GM19324 (cell line): ENCODE data around the gene NTNG1.
A peak's percentile ranks its signal among the peaks of the same experiment; 100 is the strongest.

ENCODE experiments used
- ATAC-seq: cut with Tn5 transposase; IDR thresholded peaks from one replicate; pipeline ENCODE4 v1.9.1; 2021; ENCODE audit warnings: mild to moderate bottlenecking, moderate library complexity; ENCODE audit not compliant: unreplicated experiment, low FRiP score

Gene NTNG1

DNA sequence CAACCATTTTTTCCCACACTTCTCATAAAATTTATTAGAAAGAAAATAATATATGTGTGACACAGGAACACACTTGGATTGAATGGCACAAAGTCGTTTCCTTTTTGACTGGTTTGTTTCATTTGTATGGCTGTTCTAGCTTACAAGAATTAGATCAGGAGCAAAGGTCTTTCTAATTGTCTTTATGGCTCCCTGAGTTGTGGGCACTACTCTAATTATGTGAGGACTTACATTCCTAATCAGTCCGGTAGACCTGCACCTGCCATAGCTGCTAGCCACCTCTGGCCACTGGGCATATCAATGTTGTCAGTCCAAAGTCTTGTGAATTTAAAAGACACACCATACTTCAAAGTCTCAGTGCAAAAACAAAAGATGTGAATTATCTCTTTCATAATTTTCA lies 346.7 kb downstream of the NTNG1 start:
- no peak for ATAC-seq

DNA sequence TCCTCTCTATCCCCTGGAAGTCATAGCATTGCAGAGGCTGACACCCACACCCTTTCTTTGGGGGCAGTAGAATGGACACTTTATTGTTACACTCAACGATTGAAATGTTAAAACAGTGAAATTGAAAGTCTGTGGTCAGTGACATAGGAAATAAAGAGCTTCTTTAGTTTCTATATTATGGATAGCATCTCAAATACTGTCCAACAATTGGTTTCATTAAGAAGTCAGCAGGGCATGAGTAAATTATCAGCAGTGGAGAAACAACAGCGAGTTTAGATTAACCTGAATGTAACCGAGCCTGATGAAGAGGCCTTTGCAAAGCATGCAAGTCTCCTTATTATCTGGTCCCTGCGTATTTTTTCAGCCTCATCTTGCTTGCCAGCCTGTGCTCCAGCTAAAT lies 350.7 kb downstream of the NTNG1 start:
- no peak for ATAC-seq

DNA sequence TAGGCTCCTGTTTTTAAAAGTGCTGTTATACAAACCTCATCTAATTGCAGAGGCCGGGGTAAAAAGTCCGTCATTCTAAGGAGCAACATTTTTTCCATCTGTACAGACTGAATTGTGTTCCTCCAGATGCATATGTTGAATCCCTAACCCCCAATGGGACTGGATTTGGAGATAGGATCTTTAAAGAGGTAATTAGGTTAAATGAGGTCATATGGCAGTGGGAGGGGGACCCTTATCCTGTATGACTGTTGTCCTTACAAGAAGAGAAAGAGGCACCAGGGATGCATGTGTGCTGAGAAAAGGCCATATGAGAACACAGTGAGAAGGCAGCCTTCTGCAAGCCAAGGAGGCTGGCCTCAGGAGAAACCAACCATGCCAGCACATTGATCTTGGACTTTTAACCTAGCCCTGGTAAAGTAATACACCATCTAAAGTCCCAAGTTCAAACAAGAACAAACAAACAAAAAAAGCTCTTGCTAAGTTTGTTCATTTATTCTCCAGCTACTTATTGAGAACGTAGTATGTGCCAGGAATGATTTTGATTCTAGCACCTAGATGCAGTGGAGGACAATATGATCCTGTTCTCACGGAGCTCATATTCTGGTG lies 352.4 kb downstream of the NTNG1 start:
- no peak for ATAC-seq

DNA sequence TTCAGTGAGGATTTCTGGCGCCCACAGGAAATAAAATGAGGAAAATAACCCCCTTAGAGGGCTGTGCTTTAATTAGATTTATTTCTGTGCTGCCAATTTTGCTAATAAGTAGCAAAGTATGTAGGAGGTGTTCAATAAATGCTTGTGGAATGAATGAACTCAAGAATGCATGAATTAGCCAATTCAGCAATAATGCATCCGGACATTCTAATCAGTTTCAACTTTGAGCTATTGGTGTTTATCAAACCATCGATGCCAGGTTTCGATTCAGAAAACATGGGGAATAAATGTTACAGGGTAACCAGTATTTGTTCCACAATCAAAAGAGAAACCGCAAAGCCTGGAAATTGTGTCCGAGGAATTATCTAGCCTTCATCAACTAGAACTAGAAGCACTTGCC lies 353.2 kb downstream of the NTNG1 start:
- ATAC-seq: no peak

DNA sequence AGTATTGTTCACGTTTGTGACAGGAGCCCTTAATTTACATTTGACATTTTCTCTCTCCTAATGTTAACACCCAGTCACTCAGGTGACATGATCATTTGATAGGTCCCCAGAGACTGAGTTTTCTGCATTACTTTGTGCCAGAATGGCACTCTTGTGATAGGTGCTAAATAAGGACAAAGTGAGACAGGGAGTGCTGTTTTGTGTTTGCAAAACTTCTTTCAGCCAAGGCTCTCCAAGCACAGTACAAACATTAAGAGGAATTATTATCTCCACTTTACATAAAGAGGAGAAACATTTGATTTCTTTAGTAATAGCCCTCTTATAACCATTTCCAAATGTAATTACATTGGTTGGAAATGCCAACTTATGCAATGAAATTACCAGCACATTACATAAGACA lies 355.2 kb downstream of the NTNG1 start:
- ATAC-seq: no peak

DNA sequence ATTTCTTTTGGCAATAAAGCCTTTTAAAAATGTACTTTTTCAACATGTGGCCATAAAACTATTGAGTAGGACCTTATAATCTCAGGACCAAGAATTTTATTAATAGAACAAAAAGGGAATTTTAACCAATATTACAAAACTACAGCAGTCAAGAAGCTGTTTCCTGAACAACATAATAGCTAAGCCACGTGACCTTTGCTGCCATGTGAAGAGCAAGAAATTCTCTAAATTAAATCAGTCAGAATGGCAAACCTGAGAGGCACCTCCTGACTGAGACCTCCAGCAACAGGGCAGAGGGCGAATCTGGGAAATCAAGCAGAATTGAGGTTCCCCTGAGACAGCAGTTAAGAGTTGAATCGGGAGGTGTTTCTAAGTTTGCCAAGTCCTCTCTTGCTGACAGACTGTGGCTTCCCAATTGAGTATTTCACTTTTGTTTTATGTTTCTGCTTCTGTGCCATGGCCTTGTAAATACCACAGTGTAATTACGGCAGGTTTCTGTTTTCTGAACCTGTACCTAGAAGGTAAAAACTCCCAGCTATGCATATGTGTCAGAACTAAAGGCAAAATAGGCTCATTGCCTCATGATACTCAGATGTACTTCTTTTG lies 358.4 kb downstream of the NTNG1 start:
- ATAC-seq: peak; percentile 97

DNA sequence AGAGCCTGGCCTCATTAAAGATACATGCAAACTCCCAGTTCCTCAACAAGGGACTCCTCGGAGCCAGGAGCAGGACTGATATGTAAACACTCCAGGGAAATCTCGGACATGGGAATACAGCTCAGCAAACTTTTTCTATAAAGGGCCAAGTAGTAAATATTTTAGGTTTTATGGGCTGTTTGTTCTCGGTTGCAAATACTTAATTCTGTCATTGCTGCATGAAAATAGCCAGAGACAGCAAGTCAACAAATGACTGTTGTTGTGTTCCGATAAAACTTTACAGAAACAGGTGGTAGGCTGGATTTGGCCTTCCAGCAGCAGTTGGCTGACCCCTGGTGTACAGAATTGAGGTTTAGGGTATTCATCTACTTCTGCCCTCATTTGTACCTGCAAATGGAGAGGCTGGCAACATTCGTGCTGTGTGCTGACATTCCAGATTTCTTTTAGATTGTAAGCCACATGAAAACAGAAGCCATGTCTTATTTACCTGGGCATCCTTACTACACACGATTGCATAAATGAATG lies 360.3 kb downstream of the NTNG1 start:
- ATAC-seq: no peak

DNA sequence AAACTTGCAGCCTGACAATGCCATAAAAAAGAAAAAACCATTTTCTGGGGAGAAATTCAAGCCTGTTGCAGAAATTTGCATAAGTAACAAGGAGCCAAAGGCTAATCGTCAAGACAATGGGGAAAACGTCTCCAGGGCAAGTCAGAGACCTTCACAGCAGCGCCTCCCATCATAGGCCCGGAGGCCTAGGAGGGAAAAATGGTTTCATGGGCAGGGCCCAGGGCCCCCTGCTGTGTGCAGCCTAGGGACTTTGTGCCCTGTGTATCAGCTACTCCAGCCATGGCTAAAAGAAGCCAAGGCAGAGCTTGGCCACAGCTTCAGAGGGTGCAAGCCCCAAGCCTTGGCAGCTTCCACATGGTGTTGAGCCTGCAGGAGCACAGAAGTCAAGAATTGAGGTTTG lies 369.5 kb downstream of the NTNG1 start:
- no peak for ATAC-seq

DNA sequence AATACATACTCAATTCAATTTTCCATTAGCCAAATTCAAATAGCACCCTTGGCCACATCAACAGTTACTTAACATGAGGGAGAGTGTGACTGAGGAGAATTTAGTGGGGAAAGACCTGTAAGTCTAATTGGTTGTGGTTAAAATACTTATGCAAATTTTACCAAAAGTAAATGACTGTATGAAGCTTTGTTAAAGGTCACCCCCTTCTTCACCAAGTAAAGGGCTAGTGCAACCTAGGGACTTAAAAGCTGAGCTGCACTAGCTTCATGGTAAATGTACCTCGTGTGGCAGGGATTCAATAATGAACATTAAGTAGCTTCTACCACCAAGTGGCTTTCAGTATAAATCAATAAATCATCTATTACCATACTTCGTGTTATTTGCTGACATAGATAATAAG lies 372.0 kb downstream of the NTNG1 start:
- ATAC-seq: no peak

DNA sequence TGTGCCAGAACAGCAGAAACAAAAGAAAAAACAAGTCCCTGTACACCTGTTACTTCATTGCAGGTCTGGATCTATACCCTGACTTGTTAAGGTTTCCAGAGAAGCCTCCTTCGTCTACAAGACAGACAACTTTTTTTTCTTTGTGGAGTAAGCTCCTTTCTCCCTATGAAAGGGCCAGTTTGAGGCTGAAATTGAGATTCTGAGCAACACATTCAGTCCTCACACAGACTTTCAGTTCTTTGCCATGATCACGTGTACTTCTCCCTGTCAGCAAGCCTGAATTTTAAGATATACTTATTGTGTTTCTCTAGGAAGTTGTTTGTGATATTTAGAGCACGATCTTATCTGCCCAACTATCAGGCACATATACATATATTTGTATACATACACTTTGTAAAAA lies 374.0 kb downstream of the NTNG1 start:
- ATAC-seq: no peak

DNA sequence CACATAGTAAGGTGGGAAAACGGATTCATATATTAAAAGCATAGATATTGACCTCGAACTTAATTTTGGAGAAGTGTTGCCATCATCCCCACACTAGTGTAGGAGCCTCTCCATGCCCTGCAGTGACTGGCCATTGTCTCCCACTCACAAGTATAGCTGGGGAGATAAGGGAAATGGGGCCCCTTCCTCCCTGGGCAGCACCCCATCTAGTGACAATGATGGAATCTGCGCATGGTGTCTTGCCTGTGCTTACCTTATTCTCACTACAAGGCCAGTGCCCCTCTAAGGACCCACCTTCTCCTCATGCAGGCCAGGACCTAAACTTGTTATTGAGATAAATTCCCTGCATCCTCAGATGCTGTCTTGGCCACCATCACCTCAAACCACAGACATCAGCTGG lies 374.9 kb downstream of the NTNG1 start:
- no peak for ATAC-seq

DNA sequence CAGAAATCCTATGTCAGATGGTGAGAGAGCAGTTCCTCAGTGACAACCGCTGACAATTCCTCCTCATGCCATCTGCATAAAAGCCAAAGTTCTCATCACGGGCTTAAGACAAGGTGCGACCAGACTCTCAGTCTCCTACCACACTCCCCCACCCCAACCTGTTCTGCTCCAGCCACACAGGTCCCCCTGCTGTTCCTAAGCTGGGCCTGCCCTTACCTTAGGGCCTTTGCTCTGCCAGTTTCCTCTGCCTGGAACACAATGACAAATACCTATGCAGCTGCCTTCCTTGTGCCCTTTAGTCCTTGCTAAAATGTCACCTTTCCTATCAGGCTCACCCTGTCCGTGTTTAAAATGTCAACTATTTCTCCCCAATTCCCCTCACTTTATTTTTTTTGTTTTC lies 382.2 kb downstream of the NTNG1 start:
- ATAC-seq: no peak

DNA sequence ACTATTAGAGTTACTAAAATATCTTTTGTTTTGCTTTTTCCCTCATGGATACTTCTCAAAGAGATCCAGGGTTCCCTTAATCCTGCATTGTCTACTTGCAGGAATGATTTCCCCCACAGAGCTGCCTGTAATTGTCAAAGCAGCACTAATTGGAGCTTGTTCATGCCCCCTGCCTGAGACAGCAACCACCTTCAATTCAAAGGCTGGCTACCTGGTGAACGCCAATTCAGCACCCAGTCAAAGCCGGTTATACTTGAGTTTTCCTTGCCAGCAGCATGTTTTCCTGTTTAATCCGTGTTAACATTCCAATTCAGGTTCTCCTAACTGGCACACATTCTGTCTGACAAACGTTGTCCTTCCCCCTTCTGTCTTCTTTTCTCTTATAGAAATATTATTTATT lies 382.9 kb downstream of the NTNG1 start:
- no peak for ATAC-seq

DNA sequence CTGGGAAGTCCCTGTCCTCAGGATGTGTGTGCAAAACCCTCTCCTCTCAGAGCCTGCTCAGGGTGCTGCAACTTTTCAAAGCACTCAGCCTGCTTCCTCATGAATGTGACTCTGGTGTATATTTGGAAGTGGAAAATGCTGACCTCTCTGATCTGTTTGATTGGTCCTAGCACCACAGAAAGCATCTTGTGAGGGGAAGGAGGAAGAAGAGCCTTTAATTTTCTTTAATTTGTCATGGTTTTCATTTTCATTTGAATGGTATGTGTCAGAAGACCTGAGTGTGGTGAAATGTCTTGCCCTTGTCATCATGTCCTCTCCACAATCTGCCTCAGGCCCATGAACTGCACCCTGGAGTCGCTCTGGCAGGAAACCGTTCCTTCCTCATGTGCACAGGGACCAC lies 383.5 kb downstream of the NTNG1 start:
- ATAC-seq: no peak

DNA sequence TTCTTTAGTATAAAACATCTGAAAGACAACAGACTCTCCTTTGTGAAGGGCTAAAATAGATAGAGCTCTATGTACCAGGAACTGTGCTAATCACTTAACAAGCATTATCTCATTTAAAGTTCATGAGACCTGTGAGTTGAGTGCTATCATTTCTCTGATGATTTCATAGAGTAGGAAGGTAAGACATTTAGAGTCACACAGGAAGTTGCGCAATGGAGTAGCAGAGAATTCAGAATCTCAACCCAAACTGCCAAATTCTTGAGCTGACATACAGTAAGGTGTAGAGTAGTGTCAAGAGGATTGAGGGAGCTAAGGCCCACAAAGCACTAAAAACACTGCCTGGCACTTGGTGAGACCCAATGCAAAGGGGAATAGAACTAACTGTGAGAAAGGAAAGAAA lies 384.3 kb downstream of the NTNG1 start:
- no peak for ATAC-seq

DNA sequence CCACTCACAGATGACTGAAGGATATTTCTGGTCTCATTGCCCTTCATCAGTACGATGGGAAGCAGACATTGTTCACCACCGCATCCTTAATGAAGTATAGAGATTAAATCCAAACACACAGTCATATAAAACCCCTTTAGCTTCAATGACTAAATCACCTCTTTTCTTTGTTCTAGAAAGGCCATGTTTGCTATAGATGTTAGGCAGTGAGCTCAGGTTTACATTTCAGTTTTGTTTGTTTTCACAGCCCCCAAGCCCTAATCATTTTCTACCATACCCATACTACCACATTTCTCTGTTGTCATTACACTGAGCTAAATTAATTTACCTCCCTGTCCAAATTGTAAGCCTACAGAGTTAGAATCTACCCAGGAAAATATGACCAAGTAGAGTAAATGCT lies 385.1 kb downstream of the NTNG1 start:
- ATAC-seq: no peak

DNA sequence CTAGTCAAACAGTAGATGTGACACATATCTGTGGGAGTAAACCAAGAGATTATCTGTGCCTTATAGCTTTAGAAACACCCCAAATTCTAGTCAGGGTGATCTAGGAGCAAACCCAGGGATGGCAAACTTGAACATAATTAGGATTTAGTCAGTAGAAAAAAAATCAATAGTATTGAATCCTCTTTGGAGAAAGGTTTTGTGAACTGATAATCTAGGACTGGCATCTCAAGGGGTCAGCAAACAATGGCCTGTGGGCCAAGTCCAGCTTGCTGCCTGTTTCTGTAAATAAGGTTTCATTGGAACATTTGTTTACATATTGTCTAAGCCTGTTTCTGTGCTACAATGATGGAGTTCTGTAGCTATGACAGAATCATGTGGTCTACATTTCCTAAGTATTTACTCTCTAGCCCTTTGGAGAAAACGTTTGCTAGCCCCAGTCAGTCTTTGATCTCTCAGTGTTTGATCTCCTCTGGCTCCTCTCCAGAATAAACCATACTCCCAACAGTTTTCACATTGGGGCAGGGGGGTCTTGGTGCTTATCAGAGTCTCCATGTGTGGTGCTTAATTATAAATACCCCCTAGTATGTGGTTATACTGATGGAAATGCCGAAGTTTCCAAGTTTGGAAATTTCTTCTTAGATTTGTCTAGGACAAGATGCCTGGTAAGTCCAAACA lies 385.8 kb downstream of the NTNG1 start:
- no peak for ATAC-seq

DNA sequence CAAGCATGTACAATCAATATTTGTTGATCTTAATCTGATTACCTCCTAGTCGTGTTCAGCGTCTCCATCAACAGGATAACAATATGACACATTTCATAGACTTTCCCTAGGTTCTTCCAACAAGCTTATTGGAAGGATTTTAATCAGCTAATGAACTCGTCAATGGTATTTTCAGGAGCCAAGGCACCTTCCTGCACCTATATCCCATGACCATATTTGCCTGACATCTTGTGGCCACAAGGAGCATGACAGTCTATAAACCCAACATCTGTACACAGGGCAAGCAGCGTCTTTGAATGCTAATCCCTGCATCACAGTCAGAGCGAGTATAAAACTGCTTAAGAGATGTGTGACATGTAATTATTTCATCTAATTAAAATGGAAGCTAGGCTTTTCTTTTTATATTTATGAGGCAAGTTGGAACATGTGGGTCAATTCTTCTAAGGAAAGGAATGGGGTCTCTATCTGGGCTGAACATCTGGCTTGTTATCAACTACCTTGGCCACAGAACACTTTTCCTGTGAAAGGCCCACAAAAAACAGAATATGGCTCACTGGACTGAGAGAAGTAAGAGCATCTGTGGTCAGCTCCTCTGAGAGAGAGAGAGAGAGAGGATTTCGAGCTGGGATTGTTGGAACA lies 388.8 kb downstream of the NTNG1 start:
- peak; percentile 96 for ATAC-seq

DNA sequence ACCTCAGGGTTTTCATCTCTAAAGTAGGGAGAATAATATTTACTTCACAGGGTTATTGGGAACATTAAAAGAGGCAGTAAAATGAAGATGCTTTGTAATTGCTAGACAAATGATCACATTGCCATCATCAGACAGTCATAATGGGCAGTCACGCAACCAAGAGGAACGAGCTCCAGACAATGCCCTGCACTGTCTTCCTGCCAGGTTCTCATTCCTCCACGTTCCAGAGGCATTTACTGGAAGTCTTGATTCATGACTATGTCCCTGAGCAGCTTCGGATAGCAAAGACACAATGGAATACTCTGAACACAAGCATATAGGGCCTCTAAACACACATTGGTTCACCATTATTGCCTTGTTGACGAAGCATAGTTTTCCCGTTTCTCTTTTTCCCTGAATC lies 389.7 kb downstream of the NTNG1 start:
- no peak for ATAC-seq

DNA sequence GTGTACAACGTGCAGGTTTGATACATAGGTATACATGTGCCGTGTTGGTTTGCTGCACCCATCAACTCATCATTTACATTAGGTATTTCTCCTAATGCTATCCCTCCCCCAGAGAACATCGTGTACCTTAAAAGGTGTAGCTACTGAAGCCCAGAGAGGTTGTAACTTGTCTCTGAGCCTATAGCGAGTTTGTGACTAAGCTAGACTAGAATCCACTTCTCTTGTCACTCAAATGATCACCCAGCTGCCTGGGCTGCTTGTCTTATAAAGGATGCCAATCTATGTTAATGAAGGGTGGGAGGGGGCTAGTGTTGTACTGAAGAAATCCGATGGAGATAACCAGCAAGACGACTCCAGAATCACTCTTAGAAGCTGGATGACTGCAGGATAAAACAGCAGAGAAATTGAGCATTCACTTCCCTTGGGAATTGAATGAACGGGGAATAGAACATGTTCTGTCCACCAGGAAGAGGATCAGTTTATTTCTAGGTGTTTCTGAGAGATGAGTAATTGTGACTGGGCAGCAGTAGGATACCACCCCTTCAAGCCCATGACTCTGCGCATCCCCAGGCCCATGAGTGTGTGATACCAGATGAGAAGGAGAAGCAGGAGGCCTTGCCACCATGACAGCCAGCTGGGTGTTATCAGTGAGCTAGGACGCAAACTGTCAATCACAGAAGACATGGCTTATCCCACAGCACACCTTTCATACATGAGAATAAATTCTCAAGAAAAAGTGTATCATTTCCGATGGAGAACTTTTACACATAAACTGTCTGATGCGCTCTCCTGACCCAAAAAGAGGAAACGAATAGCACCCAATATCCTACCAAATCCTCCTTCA lies 390.4 kb downstream of the NTNG1 start:
- no peak for ATAC-seq

DNA sequence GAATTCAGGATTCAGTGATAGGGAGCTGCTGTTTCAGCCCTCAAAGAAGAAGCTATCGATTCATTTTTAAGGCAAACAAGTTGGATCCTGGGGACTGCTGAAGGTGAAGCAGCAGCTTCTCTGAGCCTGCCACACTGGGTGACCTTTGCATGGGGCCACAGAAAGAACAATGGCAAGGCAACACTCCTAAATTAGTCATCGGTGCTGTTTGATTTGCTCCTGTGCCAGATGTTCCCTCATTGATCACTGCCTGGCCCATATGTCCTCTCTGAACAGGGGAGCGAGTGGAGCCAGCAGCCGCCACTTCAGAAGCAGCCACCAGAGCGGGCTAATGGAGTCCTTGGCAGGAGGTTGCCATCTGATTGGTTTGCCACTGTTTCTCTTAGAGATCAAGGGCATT lies 391.5 kb downstream of the NTNG1 start:
- ATAC-seq: no peak
